Loucy (cell line): ENCODE results near the gene RNF38.
"Not testable (repeated sequence)": the region's sequence is repeated elsewhere in the genome, so short reads cannot be mapped to it uniquely, and the experiment has no call there.

Source experiments
- H2AFZ ChIP-seq: fragments of 200-600 bp; sonication (generic); 2 replicates; pipeline ENCODE4 v1.6.0; 2016; ENCODE audit warnings: antibody characterized with exemption, mild to moderate bottlenecking, low read length, moderate library complexity
- H3F3A ChIP-seq: fragments of 200-600 bp; 2 replicates; pipeline ENCODE4 v1.6.0; 2016; ENCODE audit warnings: antibody characterized with exemption, low read depth, mild to moderate bottlenecking
- H3K27me3 ChIP-seq: fragments of 200-600 bp; sonication (generic); 2 replicates; pipeline ENCODE4 v1.6.1; 2014; ENCODE audit warnings: low read length, mild to moderate bottlenecking; ENCODE audit not compliant: insufficient read depth, poor library complexity, severe bottlenecking
- H3K36me3 ChIP-seq: fragments of 200-600 bp; sonication (generic); 2 replicates; pipeline ENCODE4 v1.6.1; 2016; ENCODE audit warnings: low read length; ENCODE audit not compliant: insufficient read depth
- H3K4me1 ChIP-seq: fragments of 200-600 bp; sonication (generic); 2 replicates; pipeline ENCODE4 v1.5.1; 2014; ENCODE audit warnings: low read length, mild to moderate bottlenecking; ENCODE audit not compliant: insufficient read depth, poor library complexity, severe bottlenecking
- H3K4me2 ChIP-seq: fragments of 200-600 bp; sonication (generic); 2 replicates; pipeline ENCODE4 v1.6.0; 2014; ENCODE audit warnings: antibody characterized with exemption, low read length, low read depth, mild to moderate bottlenecking; ENCODE audit not compliant: poor library complexity, severe bottlenecking
- H3K4me3 ChIP-seq: fragments of 200-600 bp; sonication (generic); 2 replicates; pipeline ENCODE4 v1.5.1; 2014; ENCODE audit warnings: low read length, mild to moderate bottlenecking, mixed read lengths; ENCODE audit not compliant: poor library complexity, severe bottlenecking
- H3K79me2 ChIP-seq: fragments of 200-600 bp; sonication (generic); 2 replicates; pipeline ENCODE4 v1.6.1; 2014; ENCODE audit warnings: low read length; ENCODE audit not compliant: insufficient read depth
- H3K9ac ChIP-seq: fragments of 200-600 bp; sonication (generic); 2 replicates; pipeline ENCODE4 v1.6.0; 2014; ENCODE audit warnings: mild to moderate bottlenecking, low read depth, low read length, moderate library complexity; ENCODE audit not compliant: poor library complexity, severe bottlenecking
- H3K9me2 ChIP-seq: fragments of 200-600 bp; sonication (generic); replicated peaks from 2 replicates; pipeline ENCODE4 v1.6.1; 2016; ENCODE audit warnings: low read depth, low read length, mixed read lengths
- H3K9me3 ChIP-seq: fragments of 200-600 bp; sonication (generic); 2 replicates; pipeline ENCODE4 v1.6.1; 2014; ENCODE audit warnings: mild to moderate bottlenecking, antibody characterized with exemption, low read length, low read depth; ENCODE audit not compliant: insufficient read depth
- H4K20me1 ChIP-seq: fragments of 200-600 bp; sonication (generic); 2 replicates; pipeline ENCODE4 v1.6.0; 2014; ENCODE audit warnings: antibody characterized with exemption, low read length, mild to moderate bottlenecking; ENCODE audit not compliant: insufficient read depth, poor library complexity, severe bottlenecking
- CTCF ChIP-seq: fragments of 200-600 bp; sonication (generic); conservative IDR thresholded peaks from 2 replicates; pipeline ENCODE4 v1.5.1; 2014; ENCODE audit warnings: mild to moderate bottlenecking, antibody characterized with exemption, low read length
- EZH2phosphoT487 ChIP-seq: fragments of 200-600 bp; IDR thresholded peaks from 2 replicates; pipeline ENCODE4 v1.6.1; 2018; ENCODE audit warnings: antibody characterized with exemption, mild to moderate bottlenecking, moderate library complexity, borderline replicate concordance

Gene RNF38

GRCh38 chr9:36325081-36325828, 74.8 kb downstream of the RNF38 start:
- Histone ChIP-seq H3K9me2 (no peaks in the 10 kb centered on the region), H3K9me3 (no peaks in the 10 kb centered on the region), H3K79me2 (no peaks in the 10 kb centered on the region), H4K20me1 (no peaks in the 10 kb centered on the region), H3K9ac (no peak overlapping the region), H3K36me3 (no peaks in the 10 kb centered on the region), H3K27me3 (no peaks in the 10 kb centered on the region), H3K4me2 (no peak overlapping the region), H3K4me1 (no peaks in the 10 kb centered on the region), H2AFZ (no peak overlapping the region), H3K4me3 (no peak overlapping the region), H3F3A (no peaks in the 10 kb centered on the region)
- TF ChIP-seq EZH2phosphoT487 (no peak), CTCF (no peak)

- H3K4me3 ChIP-seq = no peak overlapping the region
- no peaks in the 10 kb centered on the region for H3K4me1 ChIP-seq
- H2AFZ ChIP-seq = no peak overlapping the region
Observed at GRCh38 chr9:36323926-36324325, 76.1 kb downstream of the RNF38 start.

GRCh38 chr9:36322462-36322861, 77.6 kb downstream of the RNF38 start:
- H3K4me1 ChIP-seq = no peaks in the 10 kb centered on the region
- no peaks in the 10 kb centered on the region for H4K20me1 ChIP-seq
- no peaks in the 10 kb centered on the region for H3F3A ChIP-seq
- no peak for TF ChIP-seq CTCF
- no peak for TF ChIP-seq EZH2phosphoT487
- no peaks in the 10 kb centered on the region for H3K36me3 ChIP-seq
- H2AFZ ChIP-seq = no peak overlapping the region
- H3K4me3 ChIP-seq = no peak overlapping the region
- no peaks in the 10 kb centered on the region for H3K9me3 ChIP-seq
- no peak overlapping the region for H3K4me2 ChIP-seq
- no peak overlapping the region for H3K9ac ChIP-seq
- no peaks in the 10 kb centered on the region for H3K79me2 ChIP-seq
- H3K9me2 ChIP-seq = no peaks in the 10 kb centered on the region
- H3K27me3 ChIP-seq = no peaks in the 10 kb centered on the region

More at GRCh38 chr9:36323926-36324325, 76.1 kb downstream of the RNF38 start:
- H3K36me3 ChIP-seq = no peaks in the 10 kb centered on the region
- no peaks in the 10 kb centered on the region for H4K20me1 ChIP-seq
- H3K4me2 ChIP-seq = no peak overlapping the region
- no peak overlapping the region for H3K9ac ChIP-seq
- H3F3A ChIP-seq = no peaks in the 10 kb centered on the region
- no peak for TF ChIP-seq EZH2phosphoT487
- TF ChIP-seq CTCF = no peak
- no peaks in the 10 kb centered on the region for H3K9me2 ChIP-seq
- H3K27me3 ChIP-seq = no peaks in the 10 kb centered on the region
- no peaks in the 10 kb centered on the region for H3K79me2 ChIP-seq
- H3K9me3 ChIP-seq = no peaks in the 10 kb centered on the region

GRCh38 chr9:36321903-36322302, 78.2 kb downstream of the RNF38 start:
- not testable (repeated sequence) for H3K4me2 ChIP-seq, H3K4me3 ChIP-seq, H4K20me1 ChIP-seq, H3K36me3 ChIP-seq, H3K9me2 ChIP-seq, H3F3A ChIP-seq, H3K79me2 ChIP-seq, H3K9me3 ChIP-seq, H3K9ac ChIP-seq, H3K27me3 ChIP-seq, H2AFZ ChIP-seq, H3K4me1 ChIP-seq
